Hematopoietic multipotent progenitor cell treated with erythropoietin and hydrocortisone succinate and interleukin-3 and kit ligand, for 6 days (in vitro differentiated cells): ENCODE measurements around the gene NDUFB8.
A peak's percentile ranks its signal among the peaks of the same experiment; 100 is the strongest.

Source experiments
- DNase-seq: peaks from one replicate; pipeline ENCODE4 v3.0.0-alpha.2; 2015

The NDUFB8 gene

DNA sequence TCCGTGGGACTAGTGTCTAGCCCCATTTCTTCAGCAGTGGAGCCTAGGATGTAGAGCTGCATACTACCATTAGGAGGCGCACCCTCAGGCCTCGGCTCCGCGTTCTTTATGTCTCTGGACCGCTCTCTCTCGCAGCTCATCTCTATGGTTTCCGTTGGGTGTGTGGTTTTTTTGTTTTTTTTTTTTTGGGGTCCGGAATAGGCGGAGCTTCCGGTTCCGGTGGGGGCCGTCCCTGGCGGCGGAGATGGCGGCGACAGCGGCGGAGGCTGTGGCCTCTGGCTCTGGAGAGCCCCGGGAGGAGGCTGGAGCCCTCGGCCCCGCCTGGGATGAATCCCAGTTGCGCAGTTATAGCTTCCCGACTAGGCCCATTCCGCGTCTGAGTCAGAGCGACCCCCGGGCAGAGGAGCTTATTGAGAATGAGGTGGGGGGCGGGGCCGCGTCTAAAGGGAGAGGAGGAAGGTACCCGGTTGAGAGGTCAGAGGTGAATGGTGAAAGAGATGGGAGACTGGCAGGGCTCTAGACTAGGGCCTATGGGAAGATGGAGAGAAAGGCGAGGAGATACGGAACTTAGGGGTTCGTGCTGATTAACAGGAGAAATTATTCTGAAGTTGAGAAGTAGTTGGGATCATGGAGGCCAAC lies 6.2 kb upstream of the NDUFB8 start, which contains the start of gene HIF1AN:
HIF1AN (plus strand) TSS at position 229 of the 639 bp plus-strand sequence; CDS start at position 245, 16 bp downstream.
- peak; percentile 99 for DNase-seq

DNA sequence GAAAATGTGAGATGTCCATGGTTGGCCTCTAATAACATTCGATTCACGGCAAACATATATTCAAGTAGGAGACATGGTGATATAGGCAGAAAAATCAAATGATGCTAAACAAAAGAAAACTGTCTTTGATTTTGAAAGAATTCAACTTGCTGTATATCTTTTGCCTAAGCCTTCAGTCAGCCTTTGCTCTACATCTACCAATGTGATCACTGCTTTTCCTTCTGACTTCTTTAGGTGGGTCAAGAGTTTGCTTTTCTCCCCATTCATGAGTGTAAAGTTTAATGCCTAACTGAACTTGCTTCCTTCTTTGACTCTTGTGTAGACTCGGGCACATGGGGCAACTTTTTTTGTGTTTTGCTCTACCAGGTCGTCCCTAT lies 5.7 kb upstream of the NDUFB8 start:
- no peak for DNase-seq

DNA sequence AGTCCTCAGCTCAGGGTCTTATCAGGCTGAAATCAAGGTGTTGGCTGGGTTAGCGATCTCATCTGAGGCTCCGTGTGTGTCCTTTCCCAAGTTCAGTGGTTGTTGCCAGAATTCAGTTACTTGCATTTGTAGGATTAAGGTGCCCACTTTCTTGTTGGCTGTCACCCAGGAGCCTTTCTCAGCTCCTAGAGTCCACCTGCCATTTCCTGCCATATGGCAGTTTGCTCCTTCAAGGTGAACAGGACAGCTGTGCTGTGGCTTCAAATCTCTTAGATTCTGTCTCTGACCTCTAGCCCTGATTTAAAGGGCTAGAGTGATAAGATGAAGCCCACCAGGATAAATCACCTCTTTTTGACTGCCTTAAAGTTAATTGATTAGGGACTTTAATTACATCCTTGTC lies 5.1 kb upstream of the NDUFB8 start:
- no peak for DNase-seq

DNA sequence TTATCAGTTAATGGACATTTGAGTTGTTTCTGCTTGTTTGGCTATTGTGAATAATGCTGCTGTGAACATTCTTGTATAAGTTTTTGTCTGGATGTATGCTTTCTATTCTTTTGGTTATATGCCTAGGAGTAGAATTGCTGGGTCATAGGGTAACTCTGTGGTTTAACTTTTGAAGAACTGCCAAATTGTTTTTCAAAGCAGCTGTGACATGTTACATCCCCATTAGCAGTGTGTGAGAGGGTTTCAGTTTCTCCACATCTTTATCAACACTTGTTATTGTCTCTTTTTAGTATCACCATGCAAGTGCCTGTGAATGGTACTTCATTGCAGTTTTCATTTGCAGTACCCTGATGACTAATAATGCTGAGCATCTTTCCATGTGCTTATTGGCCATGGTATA lies 2.1 kb upstream of the NDUFB8 start:
- peak; percentile 49 for DNase-seq

DNA sequence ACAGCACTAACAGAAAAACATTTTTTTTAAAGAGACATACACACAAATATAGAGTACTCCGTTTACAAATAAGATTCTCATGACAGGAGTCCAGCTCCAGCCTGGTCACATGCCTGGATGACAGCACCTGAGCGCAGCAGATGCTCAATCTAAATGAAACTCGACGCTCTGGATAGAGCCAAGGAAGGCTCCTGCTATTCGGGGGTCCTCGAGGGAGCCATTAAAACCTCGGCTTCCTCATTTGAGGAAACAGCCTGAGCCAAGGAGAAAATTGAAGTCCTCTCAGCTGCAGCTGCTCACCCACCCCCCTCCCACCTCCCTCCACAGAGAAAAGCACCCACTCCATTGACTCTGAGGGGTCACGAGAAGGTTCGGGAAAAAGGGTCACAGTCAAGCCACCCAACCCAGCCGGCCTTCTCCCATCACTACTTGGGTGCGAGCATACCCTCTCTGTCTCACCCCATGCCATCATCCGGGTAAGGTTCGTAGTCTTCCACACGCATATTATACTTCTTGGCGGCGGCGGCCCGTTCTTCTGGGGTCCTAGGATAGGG lies 673 bp downstream of the NDUFB8 start:
- peak; percentile 45 for DNase-seq

DNA sequence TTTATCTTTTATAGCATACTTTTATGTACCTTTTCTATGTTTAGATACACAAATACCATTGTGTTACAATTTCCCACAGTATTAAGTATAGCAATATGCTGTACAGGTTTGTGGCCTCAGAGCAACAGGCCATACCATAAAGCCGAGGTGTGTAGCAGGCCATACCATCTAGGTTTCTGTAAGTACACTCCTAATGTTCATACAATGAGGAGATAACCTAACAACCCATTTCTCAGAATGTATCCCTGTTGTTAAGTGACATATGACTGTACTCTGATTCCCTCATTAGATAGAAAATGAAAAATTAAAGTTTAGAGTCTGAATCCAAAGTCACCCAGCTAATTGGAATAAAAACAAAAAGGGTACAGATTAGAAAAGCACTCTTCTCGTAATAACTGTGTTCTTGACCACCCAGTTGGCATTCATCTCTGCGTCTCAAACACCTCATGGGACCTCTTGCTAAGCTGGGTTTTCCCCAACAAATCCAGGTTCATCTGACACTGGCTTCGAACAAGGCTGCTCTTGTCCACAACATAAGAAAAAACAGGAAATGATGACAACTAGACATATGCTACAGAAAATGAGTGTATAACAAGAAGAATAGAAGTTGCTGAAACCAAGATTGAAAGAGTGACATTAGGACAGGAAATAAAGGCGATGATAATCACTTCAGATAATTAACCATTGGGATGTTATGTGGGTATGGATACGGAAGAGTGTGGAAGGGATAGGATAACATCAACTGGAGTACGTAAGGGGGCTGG lies 1.4 kb downstream of the NDUFB8 start:
- no peak for DNase-seq

DNA sequence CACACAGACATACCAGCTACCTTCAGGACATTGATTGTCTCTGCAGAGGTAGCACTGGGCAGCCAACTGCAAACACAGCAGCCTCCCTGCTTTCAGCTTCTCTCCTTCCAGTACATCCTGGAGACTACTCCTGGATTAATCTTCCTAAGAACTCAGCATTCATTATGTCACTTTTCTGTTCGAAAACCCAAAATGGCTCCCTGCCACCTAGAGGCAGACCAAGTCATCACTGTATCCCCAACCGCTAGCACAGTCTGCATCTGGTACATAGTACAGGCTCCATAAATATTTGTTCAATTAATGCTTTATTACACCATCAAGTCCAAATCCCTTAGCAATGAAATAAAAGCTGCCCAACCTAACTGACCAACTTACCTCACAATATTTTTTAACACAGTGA lies 5.0 kb downstream of the NDUFB8 start:
- no peak for DNase-seq

DNA sequence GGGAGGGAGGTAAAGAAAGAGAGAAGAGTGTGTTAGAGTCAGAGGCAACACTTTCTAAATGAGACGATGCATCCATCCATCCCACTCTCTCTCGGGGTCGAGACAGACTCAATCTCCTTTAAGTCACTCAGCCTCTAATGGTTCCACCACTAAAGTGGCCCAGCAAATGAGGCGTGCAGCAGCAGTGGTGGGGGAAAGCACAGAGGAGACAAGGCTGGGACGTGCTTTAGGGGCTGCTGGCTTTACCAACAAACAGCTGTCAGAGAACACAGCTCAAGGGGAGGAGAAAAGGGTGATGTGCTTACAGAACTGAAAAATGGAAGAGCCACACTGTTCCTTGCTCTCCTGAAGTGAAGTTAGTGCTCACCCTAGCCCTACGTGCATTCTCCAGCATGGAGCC lies 5.5 kb downstream of the NDUFB8 start:
- no peak for DNase-seq

DNA sequence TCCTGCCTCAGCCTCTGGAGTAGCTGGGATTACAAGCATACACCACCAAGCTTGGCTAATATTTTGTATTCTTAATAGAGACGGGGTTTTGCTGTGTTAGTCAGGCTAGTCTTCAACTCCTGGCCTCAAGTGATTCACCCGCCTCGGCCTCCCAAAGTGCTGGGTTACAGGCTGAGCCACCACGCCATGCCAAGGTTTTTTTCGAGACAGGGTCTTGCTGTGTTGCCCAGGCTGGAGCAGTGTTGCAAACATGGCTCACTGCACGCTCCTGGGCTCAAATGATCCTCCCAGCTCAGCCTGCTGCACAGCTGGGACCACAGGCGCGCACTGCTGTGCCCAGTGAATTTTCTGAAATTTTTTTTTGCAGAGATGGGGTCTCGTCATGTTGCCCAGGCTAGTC lies 6.7 kb downstream of the NDUFB8 start:
- no peak for DNase-seq

DNA sequence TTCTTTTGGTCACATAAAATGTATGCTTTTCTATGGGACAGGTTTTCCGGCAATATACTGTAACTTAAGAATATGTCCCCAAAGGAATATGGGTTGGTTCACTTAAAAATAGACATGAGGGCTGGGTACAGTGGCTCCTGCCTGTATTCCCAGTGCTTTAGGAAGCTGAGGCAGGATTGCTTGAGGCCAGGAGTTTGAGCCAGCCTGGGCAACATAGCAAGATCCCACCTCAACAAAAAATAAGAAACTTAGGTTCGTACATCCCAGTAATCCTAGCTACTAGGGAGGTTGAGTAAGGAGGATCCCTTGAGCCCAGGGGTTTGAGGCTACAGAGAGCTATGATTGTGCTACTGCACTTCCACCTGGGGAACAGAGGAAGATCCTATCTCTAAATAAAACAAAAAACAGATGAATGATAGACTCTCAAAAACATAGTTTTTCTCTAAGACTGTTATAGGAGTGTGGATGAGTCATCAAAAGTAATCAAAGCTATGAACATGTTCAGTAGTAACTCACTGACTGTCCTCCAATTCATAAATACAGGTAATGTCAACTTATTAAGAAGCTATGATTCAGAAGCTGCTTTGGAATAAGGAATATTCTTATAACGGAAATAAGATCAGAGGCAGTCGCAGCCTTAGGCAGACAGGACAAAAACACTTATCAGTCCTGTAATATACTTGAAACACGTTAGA lies 7.4 kb downstream of the NDUFB8 start:
- DNase-seq: no peak

DNA sequence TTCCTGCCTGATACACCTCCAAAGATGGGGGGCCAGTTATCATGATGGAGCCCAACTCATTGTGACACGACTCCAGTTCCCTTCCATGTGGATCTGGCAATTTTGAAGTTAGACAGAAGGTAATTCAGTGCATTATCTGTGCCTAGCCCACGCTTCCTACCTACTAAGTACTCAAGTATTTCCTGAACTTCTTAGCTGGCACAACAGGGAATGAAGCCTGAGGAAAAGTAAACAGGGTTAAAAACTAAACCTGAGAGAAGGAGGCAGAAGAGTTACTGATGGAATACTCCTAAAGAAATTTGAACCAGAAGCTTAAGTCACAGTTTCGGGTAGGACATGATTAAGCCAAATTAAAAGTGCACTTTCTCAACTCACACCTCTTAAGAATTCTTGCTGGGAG lies 8.9 kb downstream of the NDUFB8 start:
- DNase-seq: no peak

DNA sequence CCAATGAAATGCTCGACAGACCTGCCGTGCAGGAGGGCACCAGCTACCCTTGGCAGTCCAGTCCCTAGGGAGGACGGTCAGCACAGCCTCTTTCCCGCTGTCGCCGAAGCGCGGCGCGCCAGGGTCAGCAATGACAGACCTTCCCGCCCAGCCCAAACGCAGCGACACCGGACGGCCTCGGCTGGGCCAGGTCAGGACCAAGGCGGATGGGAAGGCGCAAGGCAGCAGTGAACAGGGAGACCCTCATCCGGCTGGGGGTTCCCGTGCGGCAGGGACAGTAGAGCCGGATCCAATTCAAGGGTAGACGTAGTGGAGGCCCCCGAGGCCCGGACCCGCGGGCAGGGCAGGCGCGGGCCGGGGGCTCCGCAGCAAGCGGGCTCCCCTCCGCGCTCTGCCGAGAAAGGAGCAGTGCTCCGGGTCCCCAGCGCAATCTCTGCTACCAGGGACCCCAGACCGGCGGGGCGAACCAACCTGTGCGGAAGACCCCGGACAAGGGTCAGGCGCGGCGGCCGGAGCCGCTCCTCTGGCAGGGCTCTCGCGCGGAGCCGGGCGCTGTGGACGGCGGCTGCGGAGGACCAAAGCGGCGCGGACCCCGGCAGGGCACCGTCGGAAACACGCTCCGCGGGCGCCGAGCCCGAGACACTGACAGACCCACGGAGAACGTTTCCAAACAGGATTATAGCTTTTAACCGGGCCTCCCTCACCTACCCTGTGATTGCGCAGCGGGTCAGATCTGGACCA lies 10.2 kb downstream of the NDUFB8 start, which contains the start of gene SEC31B:
SEC31B (minus strand) TSS at position 551 of the 741 bp plus-strand sequence. CDS start 2,909 bp downstream, outside the sequence.
- no peak for DNase-seq

DNA sequence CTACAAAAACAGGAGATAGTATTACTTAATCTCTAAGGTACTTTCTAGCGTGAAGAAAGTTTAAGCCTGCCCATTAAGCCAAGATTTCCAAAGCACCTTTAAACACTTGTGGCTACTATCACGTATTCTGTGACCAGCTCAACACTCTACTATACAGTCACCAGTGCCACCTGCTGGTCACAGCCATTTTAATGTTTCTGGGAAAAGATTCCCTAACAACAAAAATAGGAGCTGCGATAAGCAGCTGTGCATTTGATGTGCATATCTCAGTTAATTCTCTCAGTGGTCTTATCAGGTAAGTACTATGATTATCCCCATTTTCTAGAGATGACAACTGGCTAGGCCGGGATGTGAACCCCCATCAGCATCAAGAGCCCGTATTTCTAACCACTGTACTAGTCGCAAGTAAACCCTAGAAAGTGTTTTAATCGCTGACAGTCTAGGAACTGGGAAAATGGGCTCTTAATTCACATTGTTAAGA lies 10.9 kb downstream of the NDUFB8 start:
- DNase-seq: peak; percentile 85

DNA sequence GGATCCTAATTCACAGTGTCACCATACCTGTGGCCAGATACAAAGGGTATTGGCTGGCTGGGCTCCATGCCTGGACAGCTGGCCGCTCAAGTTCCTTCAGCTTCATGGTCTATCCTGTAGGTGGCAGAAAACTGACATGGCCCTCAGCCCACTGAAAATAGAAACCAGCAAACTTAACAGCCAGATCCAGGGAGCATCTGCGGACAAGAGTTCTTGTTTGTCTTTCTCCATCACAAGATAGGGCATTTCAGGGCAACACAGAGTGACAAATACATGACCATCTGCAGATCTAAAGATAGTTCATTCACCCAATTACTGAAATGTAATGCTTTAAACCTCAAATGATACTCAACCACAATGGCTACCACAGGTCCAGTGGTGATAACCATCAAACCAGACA lies 12.8 kb downstream of the NDUFB8 start:
- peak; percentile 57 for DNase-seq

DNA sequence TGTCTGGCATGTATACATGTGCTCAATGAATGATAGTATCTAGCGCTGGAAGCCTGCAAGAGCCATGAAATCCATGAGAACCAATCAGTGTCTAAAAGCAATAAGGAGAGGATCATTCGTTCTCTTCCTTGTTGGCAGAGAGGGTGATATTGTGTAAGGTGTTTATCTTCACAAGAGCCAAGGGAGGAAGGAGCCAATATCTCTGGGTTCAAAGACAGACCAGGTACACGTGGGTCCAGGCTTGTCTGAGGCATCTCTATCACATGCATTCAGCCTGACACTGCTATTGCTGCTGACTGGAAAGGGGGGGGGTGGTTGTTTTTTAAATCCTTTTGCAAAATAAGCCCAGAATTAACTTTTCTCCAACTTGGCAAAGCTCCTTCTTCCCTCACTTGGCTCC lies 14.1 kb downstream of the NDUFB8 start:
- DNase-seq: no peak

DNA sequence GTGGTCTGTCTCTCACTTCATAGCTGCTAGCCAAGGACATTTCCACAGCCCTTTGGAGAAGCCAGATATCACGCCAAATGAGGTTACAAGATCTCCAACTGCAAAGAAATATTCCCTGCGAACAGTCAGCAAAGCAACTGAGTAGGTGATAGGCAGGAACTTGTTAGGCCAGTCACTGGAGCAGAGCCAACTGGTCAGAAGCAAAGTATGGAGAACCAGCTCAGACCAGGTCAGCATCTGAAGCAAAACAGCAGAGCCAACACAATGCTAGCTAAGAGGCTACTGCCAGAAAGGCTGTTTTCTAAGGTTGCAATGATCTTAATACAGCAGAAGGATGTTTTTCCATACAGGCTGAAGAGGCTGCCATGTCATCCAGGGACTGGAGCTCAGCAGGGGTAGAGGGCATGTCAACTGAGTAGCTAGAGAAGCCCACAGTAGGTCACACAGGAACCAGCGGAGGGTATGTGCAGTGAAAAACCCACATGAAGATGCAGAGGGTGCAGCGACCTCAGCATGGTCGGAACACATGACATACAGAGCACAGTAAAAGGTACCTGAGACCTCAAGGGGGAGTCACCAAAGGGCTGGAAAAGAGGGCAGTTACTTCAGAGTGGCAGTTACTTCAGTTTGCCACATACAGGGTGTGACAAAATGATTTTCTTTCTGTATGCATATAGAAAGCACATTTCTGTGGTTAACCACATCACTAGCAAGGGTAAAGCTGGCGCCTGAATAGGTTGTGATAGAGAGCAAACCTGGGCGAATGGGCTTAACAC lies 18.9 kb downstream of the NDUFB8 start:
- peak; percentile 88 for DNase-seq

DNA sequence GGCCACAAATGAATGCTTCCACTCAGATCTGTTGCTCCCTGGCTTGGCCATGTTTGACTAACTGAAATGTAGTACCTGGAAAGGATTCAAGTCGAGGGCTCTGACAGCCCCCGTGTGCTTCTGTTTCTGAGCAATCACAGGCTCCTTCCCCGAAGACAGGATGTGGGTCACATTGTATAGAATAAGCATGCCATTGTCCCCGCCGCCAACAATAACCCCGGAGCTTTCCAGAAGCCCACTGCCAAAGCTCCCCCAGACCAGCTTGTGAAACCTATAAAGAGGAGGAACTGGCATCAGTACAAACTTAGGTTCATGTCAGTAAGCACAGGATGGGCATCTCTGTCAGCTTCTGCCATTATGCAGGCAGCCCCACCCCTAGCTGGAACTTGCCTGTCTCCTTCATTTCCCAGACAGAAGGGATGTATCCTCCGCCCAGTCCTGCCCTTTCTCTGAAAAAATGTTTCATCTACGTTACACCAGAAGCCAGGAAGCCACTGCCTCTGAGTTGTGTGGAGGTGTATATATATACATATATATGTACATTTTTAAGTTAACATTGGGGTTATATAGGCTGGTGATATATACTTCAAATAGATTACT lies 20.3 kb downstream of the NDUFB8 start:
- no peak for DNase-seq

DNA sequence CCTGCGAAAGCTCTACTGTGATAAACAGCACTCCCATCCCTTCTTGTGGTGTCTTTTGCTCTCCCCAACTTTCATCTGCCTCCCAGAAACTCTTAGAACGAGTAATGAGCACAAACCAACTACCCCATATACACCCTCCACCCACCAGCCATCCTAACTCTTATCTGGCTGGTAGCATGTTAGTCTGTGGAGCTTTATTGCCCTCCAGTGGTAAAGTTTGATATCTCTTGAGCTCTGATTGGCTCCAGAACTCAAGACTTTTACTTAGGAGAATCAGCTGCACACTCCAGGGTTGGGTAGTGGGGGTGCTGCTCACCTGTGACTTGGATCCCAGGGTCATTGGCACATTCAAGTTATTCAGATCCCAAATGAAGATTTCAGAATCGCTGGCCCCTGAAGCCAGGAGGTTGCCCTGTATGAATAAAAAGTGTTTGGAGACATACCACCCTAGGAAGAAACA lies 20.9 kb downstream of the NDUFB8 start:
- DNase-seq: peak; percentile 90

DNA sequence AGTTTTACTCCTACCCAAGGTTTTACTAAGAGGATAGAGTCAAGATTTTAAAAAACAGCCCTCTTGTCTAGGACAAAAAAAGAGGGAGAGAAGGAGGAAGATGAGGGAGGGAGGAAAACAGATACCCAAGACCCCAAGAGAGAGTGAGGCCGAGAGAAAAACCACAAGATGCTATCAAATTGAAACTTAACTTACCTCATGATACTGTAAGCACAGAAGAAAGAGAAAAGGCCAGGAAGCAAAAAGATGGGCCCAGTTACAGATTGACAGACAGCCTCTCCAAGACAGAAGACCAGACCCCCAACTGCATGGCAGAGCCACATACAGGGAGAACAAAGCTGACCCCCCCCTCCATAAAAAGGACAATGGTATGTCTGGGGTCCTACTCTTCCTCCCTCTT lies 21.4 kb downstream of the NDUFB8 start:
- no peak for DNase-seq

DNA sequence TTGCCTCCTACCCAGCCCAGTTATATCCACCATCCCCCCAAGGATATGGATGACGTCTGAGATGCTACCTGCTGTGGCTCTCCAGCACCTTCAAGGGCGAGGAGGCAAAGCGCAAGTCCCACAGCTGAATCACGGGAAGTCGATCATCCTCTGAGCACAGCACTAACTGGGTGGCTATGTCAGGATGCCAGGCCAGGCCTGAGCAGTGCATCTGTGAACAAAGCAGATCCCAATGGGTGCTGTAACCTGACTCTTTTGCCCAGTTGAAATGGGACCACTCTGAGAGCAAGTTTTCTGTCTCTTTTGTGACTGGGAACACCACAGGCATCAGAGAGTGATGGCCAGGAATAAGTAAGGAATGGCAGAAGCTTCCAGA lies 22.3 kb downstream of the NDUFB8 start:
- no peak for DNase-seq

DNA sequence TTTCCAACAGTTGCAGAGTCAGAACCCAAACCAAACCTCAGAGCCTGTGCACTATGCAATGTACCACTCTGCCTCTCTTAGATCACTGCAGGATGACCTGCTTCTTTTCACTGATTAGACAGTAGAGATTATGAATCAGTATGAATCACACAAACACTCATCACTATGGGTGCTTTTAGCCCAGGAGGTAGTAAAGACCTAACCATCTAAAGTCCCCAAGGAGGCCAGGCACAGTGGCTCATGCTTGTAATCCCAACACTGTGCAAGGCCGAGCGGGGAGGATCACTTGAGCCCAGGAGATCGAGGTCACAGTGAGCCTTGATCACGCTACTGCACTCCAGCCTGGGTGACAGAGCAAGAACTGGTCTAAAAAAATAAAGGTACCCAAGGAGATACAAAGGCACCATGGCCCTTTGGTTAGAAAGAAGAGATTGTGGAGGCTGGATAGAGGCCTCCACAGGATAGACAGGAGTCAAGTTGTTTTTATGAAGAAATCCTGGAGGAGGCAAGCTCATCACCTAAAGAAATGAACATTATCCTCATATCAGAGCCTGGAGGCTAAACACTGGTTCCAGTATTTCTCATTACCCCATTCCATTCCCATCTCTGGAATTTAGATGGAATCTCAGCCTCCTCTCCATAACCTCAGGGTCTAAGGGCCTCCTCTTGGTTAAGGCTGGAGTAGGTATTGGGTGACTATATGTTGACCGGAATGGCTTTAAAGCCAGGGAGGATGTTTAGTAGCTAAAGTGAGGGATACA lies 22.9 kb downstream of the NDUFB8 start:
- DNase-seq: no peak
